Neural crest cell (in vitro differentiated cells): ENCODE results near the gene GPR156. TPM values are rescaled to one million over a fixed set of nuclear protein-coding genes. Genes with fewer than 3 reads are reported as not detected.
"Not testable (repeated sequence)": the region's sequence is repeated elsewhere in the genome, so short reads cannot be mapped to it uniquely, and the experiment has no call there.

Experiments
- DNase-seq: peaks from one replicate; pipeline ENCODE4 v3.0.0; 2021; ENCODE audit warnings: low read depth, mixed read lengths, low spot score
- H3K27ac Mint-ChIP-seq: one replicate; pipeline ENCODE4 v1.8.0; 2021; ENCODE audit warnings: mild to moderate bottlenecking, mixed read lengths; ENCODE audit not compliant: unreplicated experiment
- H3K27me3 Mint-ChIP-seq: 2 replicates; pipeline ENCODE4 v1.8.0; 2021; ENCODE audit warnings: low read depth, mild to moderate bottlenecking, mixed read lengths
- H3K36me3 Mint-ChIP-seq: 2 replicates; pipeline ENCODE4 v1.8.0; 2021; ENCODE audit warnings: low read depth, mild to moderate bottlenecking, mixed read lengths
- H3K4me1 Mint-ChIP-seq: 2 replicates; pipeline ENCODE4 v1.8.0; 2021; ENCODE audit warnings: mixed read lengths
- H3K4me3 Mint-ChIP-seq: one replicate; pipeline ENCODE4 v1.8.0; 2021; ENCODE audit warnings: mild to moderate bottlenecking, mixed read lengths
- H3K9me3 Mint-ChIP-seq: 2 replicates; pipeline ENCODE4 v1.8.0; 2021; ENCODE audit warnings: mixed read lengths
- total RNA-seq: library from RNA; stranded (reverse); gene quantifications from 2 replicates; pipeline ENCODE4 v1.2.1, GENCODE V29; 2021
- TF ChIP-seq, protein P1 (sequence below): fragments of 200-600 bp; sonication (generic); conservative IDR thresholded peaks from 2 replicates; pipeline ENCODE4 v1.5.0; 2021; ENCODE audit warnings: antibody characterized with exemption, mild to moderate bottlenecking

GPR156 gene
- total RNA-seq, 1 donor from 2014 or later = 1.4 TPM

DNA sequence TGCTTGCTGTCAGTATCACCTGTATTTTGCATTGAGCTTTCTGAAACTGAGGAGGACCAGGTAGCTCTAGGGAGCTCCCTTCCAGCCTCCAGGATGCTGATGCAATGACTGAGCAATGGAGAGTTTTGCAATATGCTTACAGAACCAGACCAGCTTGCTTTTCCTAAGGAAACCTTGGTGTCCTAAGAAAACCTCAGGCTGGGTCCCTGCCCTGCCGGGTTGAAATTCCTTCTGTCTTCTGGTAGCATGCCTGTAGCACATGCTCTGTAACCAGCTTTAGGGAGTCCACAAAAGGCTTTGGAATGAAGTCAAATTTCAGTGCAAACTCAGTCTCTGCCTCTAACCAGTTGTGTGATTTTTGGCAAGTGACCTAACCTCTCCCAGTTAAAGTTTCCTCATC, 125.0 kb downstream of the GPR156 start:
- peaks cover 10% of the 10 kb centered on the region for H3K9me3 Mint-ChIP-seq
- H3K27me3 Mint-ChIP-seq = no peaks in the 10 kb centered on the region
- DNase-seq = no peak

DNA sequence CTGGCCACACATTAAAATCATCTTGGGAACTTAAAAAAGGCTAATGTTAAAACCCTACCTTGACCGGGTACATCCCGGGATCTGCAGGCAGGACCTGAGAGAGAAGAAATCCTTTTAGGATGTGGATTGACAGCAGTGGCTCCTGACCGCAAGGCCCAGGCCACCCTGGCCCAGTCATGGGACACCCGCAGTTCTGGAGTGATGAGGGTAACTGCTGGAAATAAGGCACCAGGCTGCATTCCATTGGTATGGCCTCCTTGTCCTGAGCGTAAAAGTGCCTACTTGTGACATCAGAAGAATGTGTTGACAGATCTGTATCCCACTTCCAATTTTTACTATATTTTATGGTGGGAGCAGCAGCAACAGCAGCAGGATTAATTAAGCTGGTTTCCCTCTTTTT, 127.3 kb downstream of the GPR156 start:
- H3K27me3 Mint-ChIP-seq = no peaks in the 10 kb centered on the region
- H3K9me3 Mint-ChIP-seq = peaks cover 16% of the 10 kb centered on the region
- no peak overlapping the region for H3K4me3 Mint-ChIP-seq
- TF ChIP-seq, protein P1, sequence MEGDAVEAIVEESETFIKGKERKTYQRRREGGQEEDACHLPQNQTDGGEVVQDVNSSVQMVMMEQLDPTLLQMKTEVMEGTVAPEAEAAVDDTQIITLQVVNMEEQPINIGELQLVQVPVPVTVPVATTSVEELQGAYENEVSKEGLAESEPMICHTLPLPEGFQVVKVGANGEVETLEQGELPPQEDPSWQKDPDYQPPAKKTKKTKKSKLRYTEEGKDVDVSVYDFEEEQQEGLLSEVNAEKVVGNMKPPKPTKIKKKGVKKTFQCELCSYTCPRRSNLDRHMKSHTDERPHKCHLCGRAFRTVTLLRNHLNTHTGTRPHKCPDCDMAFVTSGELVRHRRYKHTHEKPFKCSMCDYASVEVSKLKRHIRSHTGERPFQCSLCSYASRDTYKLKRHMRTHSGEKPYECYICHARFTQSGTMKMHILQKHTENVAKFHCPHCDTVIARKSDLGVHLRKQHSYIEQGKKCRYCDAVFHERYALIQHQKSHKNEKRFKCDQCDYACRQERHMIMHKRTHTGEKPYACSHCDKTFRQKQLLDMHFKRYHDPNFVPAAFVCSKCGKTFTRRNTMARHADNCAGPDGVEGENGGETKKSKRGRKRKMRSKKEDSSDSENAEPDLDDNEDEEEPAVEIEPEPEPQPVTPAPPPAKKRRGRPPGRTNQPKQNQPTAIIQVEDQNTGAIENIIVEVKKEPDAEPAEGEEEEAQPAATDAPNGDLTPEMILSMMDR = no peak
- no peak for DNase-seq
- peaks cover 12% of the 10 kb centered on the region for H3K4me1 Mint-ChIP-seq
- H3K27ac Mint-ChIP-seq = no peak overlapping the region
- H3K36me3 Mint-ChIP-seq = peaks cover 13% of the 10 kb centered on the region

More for the DNA sequence above, 125.0 kb downstream of the GPR156 start:
- H3K36me3 Mint-ChIP-seq = peaks cover 6% of the 10 kb centered on the region
- TF ChIP-seq, protein P1 = no peak
- H3K27ac Mint-ChIP-seq = no peak overlapping the region
- H3K4me3 Mint-ChIP-seq = no peak overlapping the region
- peaks cover 11% of the 10 kb centered on the region for H3K4me1 Mint-ChIP-seq

DNA sequence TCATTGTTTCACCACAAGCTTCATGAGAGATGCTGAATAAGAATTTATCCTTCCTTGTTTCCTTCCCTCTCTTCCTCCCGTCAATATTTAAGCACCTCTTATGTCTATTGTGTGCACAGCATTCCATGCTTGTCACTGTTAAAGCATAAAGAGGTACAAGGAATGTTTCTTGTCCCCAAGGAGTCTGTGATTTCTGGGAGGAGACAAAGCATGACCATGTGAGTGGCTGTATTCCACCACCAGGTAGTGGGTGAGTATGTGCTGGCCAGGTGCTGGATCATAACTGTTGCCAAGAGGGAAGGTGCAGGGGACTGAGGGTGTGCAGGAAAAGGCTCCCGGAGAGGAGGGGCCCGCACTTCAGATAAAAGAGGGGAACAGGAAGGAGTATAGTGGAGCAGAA, 127.9 kb downstream of the GPR156 start:
- no peak for DNase-seq
- TF ChIP-seq, protein P1 = no peak
- Mint-ChIP-seq H3K4me1 (peaks cover 8% of the 10 kb centered on the region), H3K27me3 (no peaks in the 10 kb centered on the region), H3K9me3 (peaks cover 16% of the 10 kb centered on the region), H3K27ac (no peak overlapping the region), H3K4me3 (no peak overlapping the region), H3K36me3 (peaks cover 13% of the 10 kb centered on the region)

DNA sequence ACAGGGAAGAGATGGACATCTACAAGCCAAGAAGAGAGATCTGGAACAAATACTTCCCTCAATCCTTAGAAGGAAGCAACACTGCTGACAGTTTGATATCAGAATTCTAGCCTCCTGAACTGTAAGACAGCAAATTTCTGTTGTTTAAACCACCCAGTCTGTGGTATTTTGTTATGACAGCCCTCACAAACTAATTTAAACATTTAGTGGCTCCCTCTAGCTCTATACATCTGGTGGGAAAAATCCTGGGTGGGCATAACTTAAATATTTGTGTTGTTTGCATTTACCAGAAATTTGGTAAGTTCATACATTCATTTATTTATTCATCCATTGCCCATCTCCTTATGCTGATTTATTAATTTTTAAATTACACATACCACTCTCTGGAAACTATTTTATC, 128.3 kb downstream of the GPR156 start:
- Mint-ChIP-seq H3K27ac (no peak overlapping the region), H3K4me3 (no peak overlapping the region), H3K36me3 (peaks cover 13% of the 10 kb centered on the region), H3K4me1 (peaks cover 8% of the 10 kb centered on the region), H3K9me3 (peaks cover 16% of the 10 kb centered on the region), H3K27me3 (no peaks in the 10 kb centered on the region)
- TF ChIP-seq, protein P1 = no peak
- no peak for DNase-seq

DNA sequence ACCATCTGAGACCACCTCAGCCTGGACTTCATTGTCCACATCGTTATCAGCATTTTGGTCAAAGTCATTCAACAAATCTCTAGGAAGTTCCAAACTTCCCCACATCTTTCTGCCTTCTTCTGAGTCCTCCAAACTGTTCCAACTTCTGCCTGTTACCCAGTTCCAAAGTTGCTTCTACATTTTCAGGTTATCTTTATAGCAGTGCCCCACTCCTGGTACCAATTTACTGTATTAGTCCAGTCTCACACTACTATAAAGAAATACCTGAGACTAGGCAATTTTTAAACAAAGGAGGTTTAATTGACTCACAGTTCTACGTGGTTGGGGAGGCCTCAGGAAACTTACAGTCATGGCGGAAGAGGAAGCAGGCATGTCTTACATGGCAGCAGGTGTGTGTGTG, 129.3 kb downstream of the GPR156 start:
- not testable (repeated sequence) for H3K27me3 Mint-ChIP-seq, H3K27ac Mint-ChIP-seq, DNase-seq, H3K4me1 Mint-ChIP-seq, H3K4me3 Mint-ChIP-seq
- Mint-ChIP-seq H3K9me3 (peaks cover 16% of the 10 kb centered on the region), H3K36me3 (peaks cover 13% of the 10 kb centered on the region)

DNA sequence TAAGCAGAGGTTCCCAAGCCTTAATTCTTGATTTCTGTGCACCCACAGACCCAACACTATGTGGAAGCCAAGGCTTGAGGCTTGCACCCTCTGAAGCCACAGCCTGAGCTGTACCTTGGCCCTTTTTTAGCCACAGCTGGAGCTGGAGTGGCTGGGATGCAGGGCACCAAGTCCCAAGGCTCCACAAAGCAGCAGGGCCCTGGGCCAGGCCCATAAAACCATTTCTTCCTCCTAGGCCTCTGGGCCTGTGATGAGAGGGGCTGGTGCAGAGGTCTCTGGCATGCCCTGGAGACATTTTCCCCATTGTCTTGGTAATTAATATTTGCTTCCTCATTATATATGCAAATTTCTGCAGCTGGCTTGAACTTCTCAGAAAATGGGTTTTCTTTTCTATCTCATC, 129.9 kb downstream of the GPR156 start:
- no peaks in the 10 kb centered on the region for H3K27me3 Mint-ChIP-seq
- H3K4me1 Mint-ChIP-seq = peaks cover 8% of the 10 kb centered on the region
- TF ChIP-seq, protein P1 = no peak

More for the DNA sequence above, 129.9 kb downstream of the GPR156 start:
- no peak for DNase-seq
- Mint-ChIP-seq H3K9me3 (peaks cover 16% of the 10 kb centered on the region), H3K4me3 (no peak overlapping the region), H3K27ac (no peak overlapping the region), H3K36me3 (peaks cover 13% of the 10 kb centered on the region)
